IPS-NIHi7 (cell line): ENCODE data around the gene GPR137.

Experiments
- DNase-seq: peaks from one replicate; pipeline ENCODE4 v3.0.0; 2012; ENCODE audit warnings: mixed read lengths; ENCODE audit errors: extremely low spot score

The GPR137 gene

GRCh38 chr11:64286801-64287159, 1.1 kb downstream of the GPR137 start:
- DNase-seq: no peak

- DNase-seq: no peak
Observed at GRCh38 chr11:64287676-64288352, 2.2 kb downstream of the GPR137 start.

- no peak for DNase-seq
Observed at GRCh38 chr11:64288353-64288750, 2.7 kb downstream of the GPR137 start.

GRCh38 chr11:64289002-64289564, 3.4 kb downstream of the GPR137 start:
- DNase-seq: no peak

GRCh38 chr11:64290352-64291261, 5.0 kb downstream of the GPR137 start:
- DNase-seq: no peak

- no peak for DNase-seq
Observed at GRCh38 chr11:64291262-64291751, 5.7 kb downstream of the GPR137 start, which contains the start of gene KCNK4. Gene KCNK4 (plus strand): TSS chr11:64291302. CDS start chr11:64293019, 1,717 bp downstream.

GRCh38 chr11:64291752-64292459, 6.3 kb downstream of the GPR137 start:
- DNase-seq: no peak

GRCh38 chr11:64292460-64293254, 7.0 kb downstream of the GPR137 start:
- DNase-seq: no peak

- DNase-seq: no peak
Observed at GRCh38 chr11:64294774-64295173, 9.1 kb downstream of the GPR137 start.

- DNase-seq: no peak
Observed at GRCh38 chr11:64295760-64296159, 10.1 kb downstream of the GPR137 start.

GRCh38 chr11:64296236-64296635, 10.6 kb downstream of the GPR137 start:
- no peak for DNase-seq

- no peak for DNase-seq
Observed at GRCh38 chr11:64296830-64297698, 11.4 kb downstream of the GPR137 start.

GRCh38 chr11:64297699-64298358, 12.2 kb downstream of the GPR137 start:
- no peak for DNase-seq

GRCh38 chr11:64298966-64299846, 13.6 kb downstream of the GPR137 start:
- DNase-seq: no peak

- peak; percentile 46 for DNase-seq
Observed at GRCh38 chr11:64299847-64300648, 14.4 kb downstream of the GPR137 start, which contains the start of gene CATSPERZ. Gene CATSPERZ (plus strand): TSS chr11:64300358. CDS start chr11:64300411, 53 bp downstream.

GRCh38 chr11:64303109-64304031, 17.7 kb downstream of the GPR137 start:
- no peak for DNase-seq

- no peak for DNase-seq
Observed at GRCh38 chr11:64304032-64304315, 18.3 kb downstream of the GPR137 start.
